SK-N-SH (cell line): ENCODE results near the gene SRMS.

Experiments used
- CHD2 ChIP-seq: fragments of 150-350 bp; IDR thresholded peaks from 2 replicates; pipeline ENCODE4 v1.6.1; 2018; ENCODE audit warnings: low read length; ENCODE audit not compliant: partially characterized antibody
- CTCF ChIP-seq: fragments of 200-600 bp; sonication (generic); IDR thresholded peaks from 2 replicates; pipeline ENCODE4 v1.6.1; 2017; ENCODE audit warnings: antibody characterized with exemption, mild to moderate bottlenecking, moderate library complexity
- EZH2phosphoT487 ChIP-seq: fragments of 200-600 bp; sonication (generic); IDR thresholded peaks from 2 replicates; pipeline ENCODE4 v1.6.1; 2017; ENCODE audit warnings: low read depth, mixed run types, mild to moderate bottlenecking, antibody characterized with exemption, moderate library complexity, borderline replicate concordance
- FOXJ3 ChIP-seq: sonication (generic); formaldehyde crosslinking; IDR thresholded peaks from 2 replicates; pipeline ENCODE4 v1.5.1; 2020; ENCODE audit warnings: mild to moderate bottlenecking, missing genetic modification reagents
- JUND ChIP-seq: IDR thresholded peaks from 2 replicates; pipeline ENCODE4 v1.4.0; 2012
- NFIC ChIP-seq: IDR thresholded peaks from 2 replicates; pipeline ENCODE4 v1.4.0; 2012; ENCODE audit warnings: borderline replicate concordance
- POLR2AphosphoS5 ChIP-seq: IDR thresholded peaks from 2 replicates; pipeline ENCODE4 v1.6.1; 2012; ENCODE audit warnings: low read depth, low read length
- REST ChIP-seq: IDR thresholded peaks from 2 replicates; pipeline ENCODE4 v1.6.1; 2012; ENCODE audit warnings: mild to moderate bottlenecking, low read depth, low read length, moderate library complexity
- SIN3A ChIP-seq: IDR thresholded peaks from 2 replicates; pipeline ENCODE4 v1.6.1; 2012; ENCODE audit warnings: low read depth, mild to moderate bottlenecking, low read length, moderate library complexity, borderline replicate concordance
- TAF1 ChIP-seq: IDR thresholded peaks from 2 replicates; pipeline ENCODE4 v1.6.1; 2012; ENCODE audit warnings: low read depth, mild to moderate bottlenecking, low read length, moderate library complexity, borderline replicate concordance
- TCF12 ChIP-seq: IDR thresholded peaks from 2 replicates; pipeline ENCODE4 v1.4.0; 2012
- TEAD4 ChIP-seq: IDR thresholded peaks from 2 replicates; pipeline ENCODE4 v1.4.0; 2012; ENCODE audit warnings: mild to moderate bottlenecking, borderline replicate concordance; ENCODE audit not compliant: insufficient read depth
- USF2 ChIP-seq: fragments of 150-350 bp; IDR thresholded peaks from 2 replicates; pipeline ENCODE4 v1.6.1; 2017; ENCODE audit warnings: antibody characterized with exemption, low read length, low read depth, borderline replicate concordance
- ZBTB33 ChIP-seq: IDR thresholded peaks from 2 replicates; pipeline ENCODE4 v1.4.0; 2012; ENCODE audit warnings: low read depth, borderline replicate concordance

- no peak for TF ChIP-seq CTCF
- no peak for TF ChIP-seq POLR2AphosphoS5
- TF ChIP-seq EZH2phosphoT487, result no peak
- TF ChIP-seq REST, result no peak
- TF ChIP-seq CHD2, result no peak
- no peak for TF ChIP-seq NFIC
- no peak for TF ChIP-seq JUND
- no peak for TF ChIP-seq TCF12
- TF ChIP-seq TAF1, result no peak
- TF ChIP-seq TEAD4, result no peak
- no peak for TF ChIP-seq FOXJ3 (CRISPR knock-in tag)
- no peak for TF ChIP-seq SIN3A
- no peak for TF ChIP-seq USF2
- TF ChIP-seq ZBTB33, result no peak
These were observed 13.5 kb upstream of the SRMS start for GRCh38 chr20:63560856-63561609.
